HCT116 (cell line): ENCODE measurements around the gene CRHR2. TPM values are rescaled to one million over a fixed set of nuclear protein-coding genes. Genes with fewer than 3 reads are reported as not detected.

Experiments
- ATAC-seq: fragments of 200-7000 bp; cut with Tn5 transposase; 2 replicates; pipeline ENCODE4 v1.9.1; 2020; ENCODE audit warnings: mild to moderate bottlenecking, moderate library complexity
- BruUV-seq: library from RNA; stranded (reverse); fragments of 400-500 nt; replicated peaks from 2 replicates; lab custom pipeline; 2021; lab: Mats Ljungman, UMichigan
- CTCF ChIA-PET: fragments of 300-600 bp; sonication (Branson Sonifier 250); formaldehyde crosslinking; loops from one replicate; lab custom pipeline; 2021; ENCODE audit warnings: antibody characterized with exemption; lab: Charles Lee
- POLR2A ChIA-PET: fragments of 300-600, 350-600 bp; sonication (Branson Sonifier 250); formaldehyde crosslinking; loops from one replicate; lab custom pipeline; 2021; ENCODE audit warnings: antibody characterized with exemption; lab: Charles Lee
- RAD21 ChIA-PET, 2 experiments: fragments of 300-600 bp; sonication (Branson Sonifier 250); formaldehyde crosslinking; loops; one replicate each; lab custom pipeline; 2023; ENCODE audit warnings: low total read pairs in 2 of 2; ENCODE audit not compliant: uncharacterized antibody in 2 of 2, unreplicated experiment in 2 of 2, low non-redundant PET in 1 of 2; lab: Charles Lee
- DNase-seq: peaks from one replicate; pipeline ENCODE4 v3.0.0-alpha.2; 2010; ENCODE audit warnings: low read depth, low spot score
- H2AFZ ChIP-seq: fragments of 200-600 bp; shearing (Covaris generic), sonication (generic); 2 replicates; pipeline ENCODE4 v1.6.1; 2017; ENCODE audit warnings: low read depth, mixed run types, mixed read lengths, antibody characterized with exemption, low read length; ENCODE audit not compliant: poor library complexity, severe bottlenecking
- H3K27ac ChIP-seq: 2 replicates; pipeline ENCODE4 v1.5.1; 2012; ENCODE audit warnings: low read depth, low read length
- H3K27me3 ChIP-seq: fragments of 200-600 bp; sonication (generic); 2 replicates; pipeline ENCODE4 v1.6.1; 2016; ENCODE audit warnings: mixed run types, low read length, mixed read lengths; ENCODE audit not compliant: insufficient read depth
- H3K36me3 ChIP-seq, 2 experiments: fragments of 200-500 bp in 1 of 2; fragments of 200-600 bp in 1 of 2; sonication (Bioruptor generic) in 1 of 2; sonication (generic) in 1 of 2; 2 replicates each; pipeline versions ENCODE4 v1.5.1 to v1.6.1; 2014 to 2016; ENCODE audit warnings: low read length in 2 of 2, inconsistent platforms in 1 of 2, mixed read lengths in 1 of 2, mixed run types in 1 of 2; ENCODE audit not compliant: insufficient read depth in 2 of 2, control insufficient read depth in 1 of 2
- H3K4me1 ChIP-seq, 2 experiments: fragments of 200-600 bp in 1 of 2; sonication (generic) in 1 of 2; 2 replicates each; pipeline versions ENCODE4 v1.5.1 to v1.6.1; 2012 to 2017; ENCODE audit warnings: low read length in 2 of 2, inconsistent platforms in 1 of 2, mild to moderate bottlenecking in 1 of 2, mixed read lengths in 1 of 2, mixed run types in 1 of 2, moderate library complexity in 1 of 2; ENCODE audit not compliant: insufficient read depth in 2 of 2, control insufficient read depth in 1 of 2
- H3K4me2 ChIP-seq: fragments of 200-600 bp; sonication (generic); 2 replicates; pipeline ENCODE4 v1.6.1; 2017; ENCODE audit warnings: mixed run types, low read length, mixed read lengths
- H3K4me3 ChIP-seq, 2 experiments: fragments of 200-600 bp in 1 of 2; sonication (generic) in 1 of 2; replicated peaks in 1 of 2; 2 replicates each; pipeline ENCODE4 v1.5.1; 2011 to 2016; ENCODE audit warnings: low read length in 2 of 2, control low read depth in 1 of 2, low read depth in 1 of 2, mild to moderate bottlenecking in 1 of 2, mixed read lengths in 1 of 2, mixed run types in 1 of 2
- H3K79me2 ChIP-seq: fragments of 200-600 bp; sonication (generic); 2 replicates; pipeline ENCODE4 v1.6.1; 2017; ENCODE audit warnings: mild to moderate bottlenecking, mixed run types, low read length, moderate library complexity, mixed read lengths; ENCODE audit not compliant: insufficient read depth
- H3K9ac ChIP-seq: fragments of 200-600 bp; sonication (generic); 2 replicates; pipeline ENCODE4 v1.6.1; 2016; ENCODE audit warnings: low read length, mixed read lengths
- H3K9me2 ChIP-seq: fragments of 200-600 bp; sonication (generic), shearing (Covaris generic); 2 replicates; pipeline ENCODE4 v1.6.1; 2017; ENCODE audit warnings: mixed run types, mild to moderate bottlenecking, moderate library complexity; ENCODE audit not compliant: insufficient read depth
- H3K9me3 ChIP-seq, 2 experiments: fragments of 200-500 bp in 1 of 2; fragments of 200-600 bp in 1 of 2; sonication (Bioruptor generic) in 1 of 2; sonication (generic) in 1 of 2; 2 replicates each; pipeline ENCODE4 v1.6.1; 2014 to 2017; ENCODE audit warnings: low read length in 2 of 2, mixed read lengths in 2 of 2, inconsistent platforms in 1 of 2, low read depth in 1 of 2, mild to moderate bottlenecking in 1 of 2, mixed run types in 1 of 2, moderate library complexity in 1 of 2; ENCODE audit not compliant: control insufficient read depth in 1 of 2, insufficient read depth in 1 of 2
- H4K20me1 ChIP-seq: fragments of 200-600 bp; sonication (generic), shearing (Covaris generic); 2 replicates; pipeline ENCODE4 v1.6.1; 2017; ENCODE audit warnings: mixed run types, mild to moderate bottlenecking, moderate library complexity; ENCODE audit not compliant: insufficient read depth
- CEBPB ChIP-seq: IDR thresholded peaks from 2 replicates; pipeline ENCODE4 v1.6.1; 2012; ENCODE audit warnings: low read depth
- CTCF ChIP-seq, 3 experiments: fragments of 200-600 bp in 1 of 3; sonication (generic) in 1 of 3; IDR thresholded peaks in 2 of 3; conservative IDR thresholded peaks in 1 of 3; 2 replicates each; pipeline ENCODE4 v1.5.1; 2012 to 2017; ENCODE audit warnings: low read depth in 2 of 3, low read length in 2 of 3, antibody characterized with exemption in 1 of 3, borderline replicate concordance in 1 of 3, control low read depth in 1 of 3, mild to moderate bottlenecking in 1 of 3, mixed read lengths in 1 of 3, mixed run types in 1 of 3, moderate library complexity in 1 of 3; ENCODE audit not compliant: insufficient read depth in 1 of 3
- EGR1 ChIP-seq: IDR thresholded peaks from 2 replicates; pipeline ENCODE4 v1.6.1; 2012; ENCODE audit warnings: low read depth
- ELF1 ChIP-seq: IDR thresholded peaks from 2 replicates; pipeline ENCODE4 v1.6.1; 2012; ENCODE audit warnings: low read depth, borderline replicate concordance
- EZH2 ChIP-seq: fragments of 200-600 bp; sonication (generic); IDR thresholded peaks from 2 replicates; pipeline ENCODE4 v1.6.1; 2017; ENCODE audit warnings: antibody characterized with exemption, mixed run types
- EZH2phosphoT487 ChIP-seq: fragments of 200-600 bp; IDR thresholded peaks from 2 replicates; pipeline ENCODE4 v1.6.1; 2018; ENCODE audit warnings: antibody characterized with exemption, borderline replicate concordance
- MAX ChIP-seq: IDR thresholded peaks from 2 replicates; pipeline ENCODE4 v1.6.1; 2012
- POLR2A ChIP-seq: IDR thresholded peaks from 2 replicates; pipeline ENCODE4 v1.7.0; 2011; ENCODE audit warnings: borderline replicate concordance; ENCODE audit not compliant: insufficient read depth, insufficient read length; ENCODE audit errors: extremely low read depth
- RAD21 ChIP-seq: IDR thresholded peaks from 2 replicates; pipeline ENCODE4 v1.6.1; 2012; ENCODE audit warnings: low read depth, mild to moderate bottlenecking
- REST ChIP-seq: IDR thresholded peaks from 2 replicates; pipeline ENCODE4 v1.6.1; 2012; ENCODE audit warnings: low read depth
- SIN3A ChIP-seq: IDR thresholded peaks from 2 replicates; pipeline ENCODE4 v1.6.1; 2012; ENCODE audit warnings: low read depth
- SP1 ChIP-seq: IDR thresholded peaks from 2 replicates; pipeline ENCODE4 v1.6.1; 2012; ENCODE audit warnings: low read depth
- YY1 ChIP-seq: IDR thresholded peaks from 2 replicates; pipeline ENCODE4 v1.6.1; 2011; ENCODE audit warnings: low read length, low read depth, moderate library complexity, mild to moderate bottlenecking; ENCODE audit not compliant: insufficient replicate concordance; ENCODE audit errors: extremely low read depth
- ZFX ChIP-seq: fragments of 450-650 bp; IDR thresholded peaks from 2 replicates; pipeline ENCODE4 v1.6.1; 2017
- intact Hi-C: fragments of 100-400 bp; cut with micrococcal nuclease; formaldehyde crosslinking; loops from 2 replicates; pipeline ENCODE4 v1.10.0; 2022
- total RNA-seq: library from RNA; stranded (reverse); gene quantifications from one replicate; pipeline ENCODE4 v1.2.1, GENCODE V29; 2021; ENCODE audit not compliant: unreplicated experiment

The CRHR2 gene
- total RNA-seq, 1 experiment from 2014 or later, result not detected

GRCh38 chr7:30658479-30659074 lies 23.7 kb downstream of the CRHR2 start:
- H3K4me2 ChIP-seq, result no peak overlapping the region
- H3K4me1 ChIP-seq, result no peaks in the 10 kb centered on the region
- BruUV-seq, result no TSS peak
- no peaks in the 10 kb centered on the region for H3K36me3 ChIP-seq
- no peaks in the 10 kb centered on the region for H3K9me2 ChIP-seq
- H3K9me3 ChIP-seq, result no peaks in the 10 kb centered on the region
- TF ChIP-seq REST, result no peak
- TF ChIP-seq EZH2phosphoT487, result no peak
- no peak for TF ChIP-seq ZFX
- TF ChIP-seq EZH2, result no peak
- TF ChIP-seq EGR1, result no peak
- TF ChIP-seq SIN3A, result no peak
- no peak for TF ChIP-seq RAD21
- TF ChIP-seq MAX, result no peak
- no peak for TF ChIP-seq YY1
- no peak for TF ChIP-seq CTCF (IDR thresholded peaks at IDR 0.05 in 2 of 3, conservative IDR thresholded peaks at IDR 0.05 in 1 of 3; ENCODE audit: borderline replicate concordance in 1 of 3, insufficient read depth in 1 of 3, low read depth in 2 of 3, low read length in 2 of 3)
- no peak for TF ChIP-seq POLR2A
- no peak for TF ChIP-seq ELF1
- no peak for TF ChIP-seq CEBPB
- no peak for TF ChIP-seq SP1
- H3K27me3 ChIP-seq, result no peaks in the 10 kb centered on the region
- CTCF ChIA-PET, result no interaction called here
- ATAC-seq (no peak), DNase-seq (no peak)
- intact Hi-C loops, result no loop called here
- POLR2A ChIA-PET, result no interaction called here
- no peaks in the 10 kb centered on the region for H3K79me2 ChIP-seq
- H2AFZ ChIP-seq, result no peak overlapping the region
- no peak overlapping the region for H3K27ac ChIP-seq
- RAD21 ChIA-PET, result no interaction called here
- H3K4me3 ChIP-seq, result no peak overlapping the region
- H4K20me1 ChIP-seq, result no peaks in the 10 kb centered on the region
- H3K9ac ChIP-seq, result no peak overlapping the region
